PFSK-1 (cell line): ENCODE data around the gene VPREB1.

Source experiments
- FOXP2 ChIP-seq: optimal IDR thresholded peaks from 2 replicates; pipeline ENCODE3; 2011; ENCODE audit warnings: borderline replicate concordance, control low read depth, inconsistent platforms; ENCODE audit not compliant: insufficient read depth; ENCODE audit errors: extremely low read length, extremely low read depth
- POLR2AphosphoS5 ChIP-seq: IDR thresholded peaks from 2 replicates; pipeline ENCODE4 v1.6.1; 2012; ENCODE audit warnings: low read depth, mild to moderate bottlenecking, control low read depth, low read length, moderate library complexity
- SIN3A ChIP-seq: IDR thresholded peaks from 2 replicates; pipeline ENCODE4 v1.6.1; 2012; ENCODE audit warnings: mild to moderate bottlenecking, low read length, moderate library complexity, borderline replicate concordance; ENCODE audit not compliant: insufficient read depth
- TAF1 ChIP-seq: IDR thresholded peaks from 2 replicates; pipeline ENCODE4 v1.6.1; 2012; ENCODE audit warnings: low read length, control low read depth, borderline replicate concordance; ENCODE audit not compliant: insufficient read depth
- TF ChIP-seq, protein P1 (sequence below), 2 experiments: IDR thresholded peaks; 2 replicates each; pipeline versions ENCODE4 v1.6.1 to v1.8.0; 2011 to 2012; ENCODE audit warnings: low read depth in 2 of 2, low read length in 2 of 2, control low read depth in 1 of 2, inconsistent platforms in 1 of 2, mild to moderate bottlenecking in 1 of 2, moderate library complexity in 1 of 2; ENCODE audit not compliant: insufficient read depth in 1 of 2

VPREB1 gene

DNA sequence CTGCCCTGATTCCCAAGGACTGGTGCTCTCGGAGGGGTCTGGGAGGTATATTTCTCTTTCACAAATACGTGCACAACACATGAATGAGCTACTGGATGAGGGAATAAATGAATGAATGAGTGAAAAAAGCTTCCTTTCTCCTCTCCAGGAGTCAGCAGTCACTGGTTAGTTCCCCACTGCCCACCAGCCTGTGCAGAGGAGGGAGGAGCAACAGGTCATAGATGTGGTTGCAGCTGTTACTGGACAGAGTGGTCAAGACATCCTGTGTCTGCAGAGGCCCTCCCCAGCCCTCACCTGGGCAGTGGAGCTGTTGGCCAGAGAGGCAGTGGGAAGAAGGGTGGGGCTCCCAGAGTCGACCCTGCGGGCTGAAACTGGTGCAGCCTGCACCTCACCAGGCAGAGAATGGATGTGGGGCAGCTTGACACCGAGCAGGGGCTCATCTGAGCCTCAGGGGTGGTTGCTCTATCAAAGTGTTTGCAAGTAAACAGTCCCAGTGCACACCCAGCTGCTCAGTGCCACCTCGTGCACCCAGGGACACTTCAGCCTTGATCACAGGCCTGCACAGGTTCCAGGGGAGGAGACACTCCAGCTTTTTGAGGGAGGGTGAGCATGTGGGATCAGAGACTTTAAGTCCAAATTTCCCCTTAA is 1.4 kb upstream of the VPREB1 start:
- no peak for TF ChIP-seq POLR2AphosphoS5
- TF ChIP-seq SIN3A = no peak
- no peak for TF ChIP-seq TAF1
- no peak for TF ChIP-seq FOXP2
- TF ChIP-seq, protein P1, sequence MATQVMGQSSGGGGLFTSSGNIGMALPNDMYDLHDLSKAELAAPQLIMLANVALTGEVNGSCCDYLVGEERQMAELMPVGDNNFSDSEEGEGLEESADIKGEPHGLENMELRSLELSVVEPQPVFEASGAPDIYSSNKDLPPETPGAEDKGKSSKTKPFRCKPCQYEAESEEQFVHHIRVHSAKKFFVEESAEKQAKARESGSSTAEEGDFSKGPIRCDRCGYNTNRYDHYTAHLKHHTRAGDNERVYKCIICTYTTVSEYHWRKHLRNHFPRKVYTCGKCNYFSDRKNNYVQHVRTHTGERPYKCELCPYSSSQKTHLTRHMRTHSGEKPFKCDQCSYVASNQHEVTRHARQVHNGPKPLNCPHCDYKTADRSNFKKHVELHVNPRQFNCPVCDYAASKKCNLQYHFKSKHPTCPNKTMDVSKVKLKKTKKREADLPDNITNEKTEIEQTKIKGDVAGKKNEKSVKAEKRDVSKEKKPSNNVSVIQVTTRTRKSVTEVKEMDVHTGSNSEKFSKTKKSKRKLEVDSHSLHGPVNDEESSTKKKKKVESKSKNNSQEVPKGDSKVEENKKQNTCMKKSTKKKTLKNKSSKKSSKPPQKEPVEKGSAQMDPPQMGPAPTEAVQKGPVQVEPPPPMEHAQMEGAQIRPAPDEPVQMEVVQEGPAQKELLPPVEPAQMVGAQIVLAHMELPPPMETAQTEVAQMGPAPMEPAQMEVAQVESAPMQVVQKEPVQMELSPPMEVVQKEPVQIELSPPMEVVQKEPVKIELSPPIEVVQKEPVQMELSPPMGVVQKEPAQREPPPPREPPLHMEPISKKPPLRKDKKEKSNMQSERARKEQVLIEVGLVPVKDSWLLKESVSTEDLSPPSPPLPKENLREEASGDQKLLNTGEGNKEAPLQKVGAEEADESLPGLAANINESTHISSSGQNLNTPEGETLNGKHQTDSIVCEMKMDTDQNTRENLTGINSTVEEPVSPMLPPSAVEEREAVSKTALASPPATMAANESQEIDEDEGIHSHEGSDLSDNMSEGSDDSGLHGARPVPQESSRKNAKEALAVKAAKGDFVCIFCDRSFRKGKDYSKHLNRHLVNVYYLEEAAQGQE (IDR thresholded peaks at IDR 0.05; ENCODE audit: insufficient read depth in 1 of 2, low read depth in 2 of 2, low read length in 2 of 2) = no peak

- TF ChIP-seq POLR2AphosphoS5 (no peak), FOXP2 (no peak), TAF1 (no peak), SIN3A (no peak)
- TF ChIP-seq, protein P1 (IDR thresholded peaks at IDR 0.05; ENCODE audit: insufficient read depth in 1 of 2, low read depth in 2 of 2, low read length in 2 of 2) = no peak
These were observed 797 bp downstream of the VPREB1 start for GRCh38 chr22:22245256-22245909.

GRCh38 chr22:22245935-22246525 is 1.4 kb downstream of the VPREB1 start:
- TF ChIP-seq SIN3A (no peak), FOXP2 (no peak)
- TF ChIP-seq, protein P1 (IDR thresholded peaks at IDR 0.05; ENCODE audit: insufficient read depth in 1 of 2, low read depth in 2 of 2, low read length in 2 of 2) = no peak

- TF ChIP-seq TAF1 (no peak), SIN3A (no peak), FOXP2 (no peak), POLR2AphosphoS5 (no peak)
- TF ChIP-seq, protein P1 (IDR thresholded peaks at IDR 0.05; ENCODE audit: insufficient read depth in 1 of 2, low read depth in 2 of 2, low read length in 2 of 2) = no peak
These were observed 2.1 kb downstream of the VPREB1 start for GRCh38 chr22:22246706-22247105.
